Measurements from ENCODE around the gene EPB41. TPM values are rescaled to one million over a fixed set of nuclear protein-coding genes. Genes with fewer than 3 reads are reported as not detected.

EPB41 gene
- total and polyA plus RNA-seq, 2 donors (not counting 3 experiments of a cell fraction or from before 2014, with no cell fraction given): 22.3 to 45.7 TPM

- Histone ChIP-seq H3K9ac (replicated peaks; ENCODE audit: extremely low read depth, insufficient read depth, low read length) (no peak overlapping the region), H3K4me1 (ENCODE audit: control insufficient read depth, extremely low read depth, insufficient read depth, low read length) (no peaks in the 10 kb centered on the region), H3K9me3 (replicated peaks; ENCODE audit: control insufficient read depth, insufficient read depth, low read length) (no peaks in the 10 kb centered on the region), H2AFZ (ENCODE audit: low read depth, low read length) (no peak overlapping the region), H3K4me3 (replicated peaks in 1 of 3; ENCODE audit: insufficient read depth in 1 of 3, low read depth in 1 of 3, low read length in 3 of 3) (no peak overlapping the region), H3K27ac (ENCODE audit: insufficient read depth, low read depth, low read length) (no peak overlapping the region), H4K20me1 (replicated peaks; ENCODE audit: control insufficient read depth, extremely low read depth, insufficient read depth, low read length) (peaks cover 5% of the 10 kb centered on the region), H3K27me3 (ENCODE audit: control insufficient read depth in 2 of 2, insufficient read depth in 2 of 2, low read length in 2 of 2) (no peaks in the 10 kb centered on the region), H3K9me1 (replicated peaks; ENCODE audit: control insufficient read depth, extremely low read depth, insufficient read depth, low read length) (no peaks in the 10 kb centered on the region), H3K36me3 (ENCODE audit: control insufficient read depth in 2 of 2, extremely low read depth in 1 of 2, insufficient read depth in 2 of 2, low read length in 2 of 2) (peaks cover 14 to 18% of the 10 kb centered on the region in 2 experiments), H3K79me2 (ENCODE audit: control insufficient read depth, insufficient read depth, low read length) (peaks cover 77% of the 10 kb centered on the region), H3K4me2 (ENCODE audit: insufficient read depth, low read length) (no peak overlapping the region)
- no peak for TF ChIP-seq POLR2AphosphoS5 (IDR thresholded peaks at IDR 0.05; ENCODE audit: insufficient read depth, low read depth, low read length)
- no peak for TF ChIP-seq MYC (IDR thresholded peaks at IDR 0.05; ENCODE audit: low read depth, low read length)
- TF ChIP-seq MAX (IDR thresholded peaks at IDR 0.05; ENCODE audit: insufficient read depth, insufficient read length): no peak
- TF ChIP-seq GATA2 (IDR thresholded peaks at IDR 0.05; ENCODE audit: insufficient read depth, insufficient read length, low read depth, low read length): no peak
- TF ChIP-seq JUN (IDR thresholded peaks at IDR 0.05; ENCODE audit: borderline replicate concordance, insufficient read depth, insufficient read length, low read depth): no peak
- TF ChIP-seq EZH2 (IDR thresholded peaks at IDR 0.05; ENCODE audit: borderline replicate concordance, low read depth, low read length, severe bottlenecking): no peak
- TF ChIP-seq FOS (IDR thresholded peaks at IDR 0.05; ENCODE audit: borderline replicate concordance, insufficient read depth, low read length): no peak
- TF ChIP-seq CTCF (IDR thresholded peaks at IDR 0.05; ENCODE audit: extremely low read depth in 1 of 2, insufficient read depth in 1 of 2, low read depth in 1 of 2, low read length in 2 of 2): no peak
- TF ChIP-seq POLR2A (IDR thresholded peaks at IDR 0.05; ENCODE audit: low read depth, low read length): no peak
- CTCF ChIA-PET: no interaction called here
- intact Hi-C loops (cut with micrococcal nuclease): no loop called here
- dilution Hi-C loops (cut with MboI; ENCODE audit: extremely low pct_ligation_motif_present, low sequenced_read_pairs): no loop called here
- POLR2A ChIA-PET: no interaction called here
- BruUV-seq (replicated peaks): no TSS peak
- no peak for FAIRE-seq
- no peak for DNase-seq (ENCODE audit: low read depth, low spot score)
Measured at GRCh38 chr1:29162476-29163138, 248.2 kb downstream of the EPB41 start.

Data from endothelial cell of umbilical vein (primary cell).